GM18508 (cell line): ENCODE data around the gene SLC25A12.

Experiments used
- ATAC-seq: cut with Tn5 transposase; IDR thresholded peaks from one replicate; pipeline ENCODE4 v1.9.1; 2021; ENCODE audit warnings: moderate number of reproducible peaks; ENCODE audit not compliant: insufficient read depth, unreplicated experiment

SLC25A12 gene

GRCh38 chr2:171745141-171745540, 148.9 kb downstream of the SLC25A12 start:
- no peak for ATAC-seq

DNA sequence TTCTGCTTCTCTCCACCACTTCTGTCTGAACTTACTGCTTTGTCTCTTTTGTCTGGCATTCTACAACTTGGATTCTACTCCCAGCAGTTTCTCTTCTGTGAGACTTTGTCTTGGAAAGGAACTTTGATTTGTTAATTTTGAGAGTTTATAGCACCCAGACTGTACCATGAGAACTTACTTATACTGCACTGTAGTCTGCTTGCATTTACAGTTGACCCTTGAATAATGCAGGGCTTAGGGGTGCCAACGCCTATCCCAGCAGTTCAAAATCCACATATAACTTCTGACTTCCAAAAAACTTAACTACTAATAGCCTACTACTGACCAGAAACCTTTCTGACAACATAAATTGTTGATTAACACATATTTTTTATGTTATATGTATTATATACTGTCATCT, 151.3 kb downstream of the SLC25A12 start:
- ATAC-seq = no peak

DNA sequence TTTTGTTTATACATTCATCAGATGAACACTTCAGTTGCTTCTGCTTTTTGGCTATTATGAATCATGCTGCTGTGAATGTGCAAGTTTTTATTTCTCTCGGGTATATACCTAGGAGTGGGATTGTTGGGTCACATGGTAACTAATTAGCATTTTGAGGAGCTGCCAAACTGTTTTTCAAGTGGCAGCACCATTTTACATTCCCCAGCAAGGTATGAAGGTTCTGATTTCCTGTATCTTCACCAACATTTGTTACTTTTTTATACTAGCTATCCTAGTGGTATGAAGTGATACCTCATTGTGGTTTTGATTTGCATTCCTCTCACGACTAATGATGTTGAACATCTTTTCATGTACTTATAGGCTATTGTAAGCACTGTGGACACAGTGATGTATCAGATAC, 152.9 kb downstream of the SLC25A12 start:
- no peak for ATAC-seq

GRCh38 chr2:171735991-171736710, 157.9 kb downstream of the SLC25A12 start:
- ATAC-seq = no peak
